ENCODE data around the gene DYRK1A.

- TF ChIP-seq, protein P1, sequence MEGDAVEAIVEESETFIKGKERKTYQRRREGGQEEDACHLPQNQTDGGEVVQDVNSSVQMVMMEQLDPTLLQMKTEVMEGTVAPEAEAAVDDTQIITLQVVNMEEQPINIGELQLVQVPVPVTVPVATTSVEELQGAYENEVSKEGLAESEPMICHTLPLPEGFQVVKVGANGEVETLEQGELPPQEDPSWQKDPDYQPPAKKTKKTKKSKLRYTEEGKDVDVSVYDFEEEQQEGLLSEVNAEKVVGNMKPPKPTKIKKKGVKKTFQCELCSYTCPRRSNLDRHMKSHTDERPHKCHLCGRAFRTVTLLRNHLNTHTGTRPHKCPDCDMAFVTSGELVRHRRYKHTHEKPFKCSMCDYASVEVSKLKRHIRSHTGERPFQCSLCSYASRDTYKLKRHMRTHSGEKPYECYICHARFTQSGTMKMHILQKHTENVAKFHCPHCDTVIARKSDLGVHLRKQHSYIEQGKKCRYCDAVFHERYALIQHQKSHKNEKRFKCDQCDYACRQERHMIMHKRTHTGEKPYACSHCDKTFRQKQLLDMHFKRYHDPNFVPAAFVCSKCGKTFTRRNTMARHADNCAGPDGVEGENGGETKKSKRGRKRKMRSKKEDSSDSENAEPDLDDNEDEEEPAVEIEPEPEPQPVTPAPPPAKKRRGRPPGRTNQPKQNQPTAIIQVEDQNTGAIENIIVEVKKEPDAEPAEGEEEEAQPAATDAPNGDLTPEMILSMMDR (IDR thresholded peaks at IDR 0.05) = no peak
- no peak for TF ChIP-seq POLR2AphosphoS5 (IDR thresholded peaks at IDR 0.05)
These were observed 93.6 kb downstream of the DYRK1A start for GRCh38 chr21:37460196-37460595.

Data from prostate gland (tissue), 2 donors.